Sciatic nerve (tissue), 2 donors: ENCODE data around the gene TNFRSF17. TPM values are rescaled to one million over a fixed set of nuclear protein-coding genes. Genes with fewer than 3 reads are reported as not detected.
"Not testable (repeated sequence)": the region's sequence is repeated elsewhere in the genome, so short reads cannot be mapped to it uniquely, and the experiment has no call there.

Source experiments
- ATAC-seq: fragments of 200-7000 bp; cut with Tn5 transposase; one replicate; pipeline ENCODE4 v1.9.1; 2020; ENCODE audit warnings: mild to moderate bottlenecking, moderate library complexity
- DNase-seq: peaks from one replicate; pipeline ENCODE4 v3.0.0-alpha.2; 2020; ENCODE audit warnings: low spot score
- intact Hi-C: fragments of 100-400 bp; cut with DNase I; formaldehyde crosslinking; loops from one replicate; pipeline ENCODE4 v1.14.2; 2022
- total RNA-seq: library from RNA; stranded (reverse); fragmentation: NEBNext Ultra II Directional; extraction: Animal tissue kit (Norgen Biotek cat#: 25700); gene quantifications from one replicate; pipeline ENCODE4 v1.2.1, GENCODE V29; 2021
- donor health status: DM: no; HTN: no; CAD: no.
- donor health status: DM: no; HTN: no; CAD: no.

The TNFRSF17 gene
- total RNA-seq, 1 donor from 2014 or later = not detected

DNA sequence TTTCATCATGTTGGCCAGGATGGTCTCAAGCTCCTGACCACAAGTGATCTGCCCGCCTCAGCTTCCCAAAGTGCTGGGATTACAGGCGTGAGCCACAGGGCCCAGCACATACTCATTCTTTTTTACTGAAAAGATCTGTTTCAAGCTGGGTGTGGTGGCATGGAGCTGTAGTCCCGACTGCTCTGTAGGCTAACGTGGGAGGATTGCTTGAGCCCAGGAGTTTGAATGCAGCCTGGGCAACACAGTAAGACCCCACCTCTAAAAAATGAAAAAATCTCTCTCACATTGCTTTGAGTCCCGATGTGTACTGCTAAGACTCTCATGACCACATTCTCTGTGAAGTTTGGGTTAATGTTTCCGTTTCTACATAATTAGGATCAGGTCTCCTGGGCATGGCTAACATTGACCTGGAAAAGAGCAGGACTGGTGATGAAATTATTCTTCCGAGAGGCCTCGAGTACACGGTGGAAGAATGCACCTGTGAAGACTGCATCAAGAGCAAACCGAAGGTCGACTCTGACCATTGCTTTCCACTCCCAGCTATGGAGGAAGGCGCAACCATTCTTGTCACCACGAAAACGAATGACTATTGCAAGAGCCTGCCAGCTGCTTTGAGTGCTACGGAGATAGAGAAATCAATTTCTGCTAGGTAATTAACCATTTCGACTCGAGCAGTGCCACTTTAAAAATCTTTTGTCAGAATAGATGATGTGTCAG lies 2.3 kb downstream of the TNFRSF17 start:
- DNase-seq (no peak), ATAC-seq (no peak)
- intact Hi-C loops = no loop called here

DNA sequence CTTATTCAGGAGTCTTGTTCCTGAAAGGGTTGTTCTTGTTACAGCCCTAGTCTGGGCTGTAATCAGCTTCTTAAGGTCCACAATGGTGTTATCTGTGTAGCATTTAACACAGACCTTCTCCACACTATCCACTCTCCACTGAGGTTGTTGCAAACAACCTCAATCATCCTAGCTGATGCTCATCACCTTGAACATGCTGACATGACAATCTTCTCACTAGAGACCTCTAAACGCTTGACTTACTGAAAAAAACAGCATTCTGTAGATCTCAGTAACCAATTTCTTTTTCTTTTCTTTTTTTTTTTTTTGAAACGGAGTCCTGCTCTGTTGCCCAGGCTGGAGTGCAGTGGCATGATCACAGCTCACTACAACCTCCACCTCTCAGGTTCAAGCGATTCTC lies 3.6 kb downstream of the TNFRSF17 start:
- DNase-seq (no peak), ATAC-seq (no peak)
- intact Hi-C loops = no loop called here

DNA sequence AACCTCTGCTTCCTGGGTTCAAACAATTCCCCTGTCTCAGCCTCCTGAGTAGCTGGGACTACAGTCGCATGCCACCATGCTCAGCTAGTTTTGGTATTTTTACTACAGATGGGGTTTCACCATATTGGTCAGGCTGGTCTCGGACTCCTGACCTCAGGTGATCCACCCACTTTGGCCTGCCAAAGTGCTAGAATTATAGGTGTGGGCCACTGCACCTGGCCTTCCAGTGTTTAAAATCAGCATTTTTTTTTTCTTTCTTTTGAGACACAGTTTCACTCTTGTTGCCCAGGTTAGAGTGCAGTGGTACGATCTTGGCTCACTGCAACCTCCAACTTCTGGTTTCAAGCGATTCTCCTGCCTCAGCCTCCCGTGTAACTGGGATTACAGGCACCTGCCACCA lies 5.3 kb downstream of the TNFRSF17 start:
- not testable (repeated sequence) for DNase-seq, ATAC-seq
- intact Hi-C loops = loop anchor here (10.0 kb wide), 1 partner anchor 95 kb away; no protein-coding TSS in a partner anchor

DNA sequence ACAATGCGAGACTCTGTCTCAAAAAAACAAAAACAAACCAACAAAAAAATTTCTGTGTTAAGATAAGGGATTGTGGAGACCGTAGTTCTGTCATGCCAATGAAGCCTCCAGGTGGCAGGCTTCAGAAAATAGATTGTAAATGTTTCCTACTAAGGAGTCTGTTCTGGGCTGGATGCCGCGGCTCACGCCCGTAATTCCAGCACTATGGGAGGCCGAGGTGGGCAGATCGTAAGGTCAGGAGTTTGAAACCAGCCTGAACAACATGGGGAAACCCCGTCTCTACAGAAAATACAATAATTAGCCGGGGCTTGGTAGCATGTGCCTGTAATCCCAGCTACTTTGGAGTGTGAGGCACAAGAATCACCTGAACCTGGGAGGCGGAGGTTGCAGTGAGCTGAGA lies 7.1 kb downstream of the TNFRSF17 start:
- DNase-seq = no peak
- ATAC-seq = no peak
- intact Hi-C loops = loop anchor here (10.0 kb wide), 1 partner anchor 93 kb away; no protein-coding TSS in a partner anchor

DNA sequence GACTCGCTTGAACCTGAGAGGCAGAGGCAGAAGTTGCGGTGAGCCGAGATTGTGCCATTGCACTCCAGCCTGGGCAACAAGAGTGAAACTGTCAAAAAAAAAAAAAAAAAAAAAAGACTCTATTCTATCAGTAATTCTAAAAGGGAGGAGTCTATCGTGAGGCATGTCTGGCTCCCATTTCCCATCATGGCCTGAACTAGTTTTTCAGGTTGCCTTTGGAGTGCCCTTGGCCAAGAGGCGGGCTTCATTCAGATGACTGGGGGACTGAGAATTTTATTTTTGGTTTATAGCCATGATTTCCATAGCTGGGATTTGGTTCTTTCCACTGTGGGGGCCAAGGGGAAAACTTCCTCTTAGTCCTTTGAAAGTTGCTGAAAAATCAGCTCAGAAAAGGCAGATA lies 8.1 kb downstream of the TNFRSF17 start:
- intact Hi-C loops = loop anchor here (10.0 kb wide), 1 partner anchor 92 kb away; no protein-coding TSS in a partner anchor
- ATAC-seq (no peak), DNase-seq (no peak)

DNA sequence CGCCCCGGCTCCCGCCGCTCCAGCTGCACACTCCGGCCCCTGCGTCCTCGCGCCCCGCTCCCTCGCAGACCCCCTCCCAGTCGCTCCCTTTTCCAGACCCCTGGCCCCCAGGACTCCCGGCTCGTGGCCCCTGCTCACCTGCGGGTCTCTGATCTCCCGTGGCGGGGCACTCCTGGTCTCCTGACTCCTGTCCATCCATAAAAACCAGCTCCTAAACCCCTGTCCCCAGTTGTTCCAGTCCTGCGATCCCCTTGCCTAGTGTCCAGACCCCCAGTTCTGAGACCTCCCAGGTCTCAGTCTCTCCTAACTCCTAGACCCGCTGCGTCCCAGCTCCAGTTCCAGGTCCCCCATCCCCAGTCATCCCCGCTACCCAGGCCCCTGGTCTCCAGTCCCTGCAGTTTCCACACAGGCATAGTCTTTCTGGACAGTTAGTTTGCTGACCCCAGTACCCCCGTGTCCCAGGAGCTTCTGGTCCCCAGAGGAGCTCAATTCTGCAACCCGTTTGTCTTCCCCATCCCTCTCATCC lies 11.9 kb downstream of the TNFRSF17 start:
- DNase-seq (no peak), ATAC-seq (peak; percentile 22)
- intact Hi-C loops = loop anchor here (10.0 kb wide), 1 partner anchor 88 kb away; no protein-coding TSS in a partner anchor

DNA sequence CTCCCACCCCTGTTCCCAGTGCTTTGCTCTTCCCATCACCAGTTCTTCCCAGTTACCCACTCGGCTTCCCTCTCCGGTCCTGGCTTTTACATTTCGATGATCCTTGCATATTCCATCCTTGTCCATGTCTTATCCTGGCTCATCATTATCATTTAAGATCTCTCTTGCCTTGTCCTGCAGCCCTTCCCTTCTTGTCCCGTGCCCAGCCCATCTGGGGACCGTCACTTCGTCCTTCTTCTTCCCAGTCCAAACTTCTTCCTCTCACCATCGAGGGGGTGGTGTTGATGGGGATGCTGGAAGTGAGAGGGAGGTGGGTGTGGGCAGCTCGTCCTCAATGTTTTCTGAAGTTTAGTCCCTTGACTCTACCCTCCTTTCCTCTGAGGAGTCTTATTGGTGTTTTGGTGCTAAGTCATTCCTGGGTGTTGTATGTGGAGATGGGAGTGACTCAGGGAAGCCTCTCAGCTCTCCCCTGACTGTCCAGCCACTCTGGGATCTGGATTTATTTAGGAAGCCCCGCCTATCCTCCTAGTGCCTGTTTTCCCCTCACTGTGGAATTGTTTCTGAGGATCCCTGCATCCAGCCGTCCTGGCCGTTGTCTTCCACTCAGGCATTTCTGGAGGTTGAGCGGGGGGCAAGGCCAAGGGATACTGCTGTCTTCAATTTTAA lies 12.5 kb downstream of the TNFRSF17 start:
- intact Hi-C loops = loop anchor here (10.0 kb wide), 1 partner anchor 87 kb away; no protein-coding TSS in a partner anchor
- ATAC-seq = peak; percentile 69
- no peak for DNase-seq

DNA sequence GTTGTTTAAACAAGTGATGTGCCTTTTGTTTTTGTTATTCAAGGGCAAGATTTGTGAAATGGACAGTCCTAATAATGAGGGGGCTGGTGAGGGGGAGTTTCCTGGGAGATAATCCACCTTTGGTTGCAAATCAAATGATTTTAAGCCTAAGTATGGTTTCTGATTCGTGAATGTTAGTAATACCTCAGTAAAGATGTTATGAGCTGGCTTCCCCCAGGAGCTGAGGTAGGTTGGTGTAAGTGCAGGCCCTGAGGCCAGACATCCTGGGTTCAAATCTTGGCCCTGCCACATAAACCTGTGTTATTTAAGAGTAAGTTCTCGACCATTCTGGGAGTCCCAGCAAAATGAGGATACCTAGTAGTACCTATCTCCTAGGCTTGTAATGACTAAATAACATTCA lies 13.1 kb downstream of the TNFRSF17 start:
- intact Hi-C loops = loop anchor here (10.0 kb wide), 1 partner anchor 87 kb away; no protein-coding TSS in a partner anchor
- DNase-seq = no peak
- ATAC-seq = no peak

DNA sequence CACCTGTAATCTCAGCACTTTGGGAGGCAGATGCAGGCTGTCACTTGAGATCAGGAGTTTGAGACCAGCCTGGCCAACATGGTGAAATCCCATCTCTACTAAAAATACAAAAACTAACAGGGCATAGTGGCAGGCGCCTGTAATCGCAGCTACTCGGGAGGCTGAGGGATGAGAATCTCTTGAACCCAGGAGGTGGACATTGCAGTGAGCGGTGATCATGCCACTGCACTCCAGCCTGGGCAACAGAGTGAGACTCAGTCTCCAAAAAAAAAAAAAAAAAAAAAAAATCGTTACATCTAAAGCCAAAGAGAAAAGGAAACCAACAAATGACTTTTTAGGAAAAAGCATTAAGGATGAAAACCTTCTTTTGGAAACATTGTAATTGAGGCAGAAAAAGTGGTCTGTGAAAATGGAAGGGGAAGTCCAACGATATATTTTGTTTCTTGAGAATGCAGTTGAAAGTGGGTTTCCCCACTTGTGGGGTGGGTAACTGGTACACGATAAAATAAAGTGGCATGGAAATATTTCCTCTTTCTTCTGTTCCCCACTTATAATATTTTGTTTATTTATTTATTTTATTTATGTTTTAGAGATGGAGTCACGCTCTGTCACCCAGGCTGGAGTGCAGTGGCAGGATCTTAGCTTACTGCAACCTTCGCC lies 14.1 kb downstream of the TNFRSF17 start:
- no peak for ATAC-seq
- no peak for DNase-seq
- intact Hi-C loops = loop anchor here (10.0 kb wide), 1 partner anchor 86 kb away; no protein-coding TSS in a partner anchor

DNA sequence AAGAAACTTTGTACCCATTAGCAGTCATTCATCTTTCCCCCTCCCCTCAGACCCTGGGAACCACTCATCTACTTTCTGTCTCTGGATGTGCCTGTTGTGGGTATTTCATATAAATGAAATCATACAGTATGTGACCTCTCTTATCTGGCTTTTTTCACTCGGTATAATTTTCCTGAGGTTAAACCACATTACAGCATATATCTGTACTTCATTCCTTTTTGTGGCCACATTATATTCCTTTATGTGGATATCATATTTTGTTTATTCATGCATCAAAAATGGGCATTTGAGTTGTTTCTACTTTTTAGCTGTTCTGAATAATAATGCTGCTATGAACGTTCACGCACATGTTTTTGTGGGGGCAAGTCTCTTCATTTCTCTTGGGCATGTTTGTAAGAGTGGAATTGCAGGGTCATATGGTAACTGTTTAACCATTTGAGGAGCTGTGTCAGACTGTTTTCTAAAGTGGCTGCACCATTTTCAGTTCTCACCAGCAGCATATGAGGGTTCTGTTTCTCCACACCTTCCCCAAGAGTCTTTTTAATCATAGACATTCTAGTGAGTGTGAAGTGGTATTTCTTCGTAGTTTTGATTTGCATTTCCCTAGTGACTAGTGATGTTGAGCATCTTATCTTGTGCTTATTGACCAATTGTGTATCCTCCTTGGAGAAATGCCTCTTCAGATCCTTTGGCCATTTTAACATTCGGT lies 15.3 kb downstream of the TNFRSF17 start:
- DNase-seq (no peak), ATAC-seq (no peak)
- intact Hi-C loops = no loop called here

DNA sequence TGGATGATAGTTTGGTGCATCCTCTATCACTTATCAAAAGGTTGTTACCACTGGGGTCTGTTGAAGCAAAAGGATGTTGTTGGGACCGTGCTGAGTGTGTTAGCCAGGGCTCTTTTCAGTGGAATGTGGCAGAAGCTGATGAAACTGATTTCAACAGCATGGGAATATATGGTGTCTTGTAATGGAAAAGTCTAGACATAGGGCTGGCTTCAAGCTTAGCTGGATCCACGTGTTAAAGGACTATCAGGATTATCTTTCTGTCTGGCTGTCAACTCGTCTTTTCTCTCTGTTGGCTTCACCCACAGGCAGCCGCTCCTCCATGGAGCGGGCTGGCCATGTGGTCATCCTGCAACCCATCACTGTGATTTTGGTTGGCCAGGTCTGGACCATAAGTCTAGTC lies 20.2 kb downstream of the TNFRSF17 start:
- DNase-seq (no peak), ATAC-seq (no peak)
- intact Hi-C loops = no loop called here

DNA sequence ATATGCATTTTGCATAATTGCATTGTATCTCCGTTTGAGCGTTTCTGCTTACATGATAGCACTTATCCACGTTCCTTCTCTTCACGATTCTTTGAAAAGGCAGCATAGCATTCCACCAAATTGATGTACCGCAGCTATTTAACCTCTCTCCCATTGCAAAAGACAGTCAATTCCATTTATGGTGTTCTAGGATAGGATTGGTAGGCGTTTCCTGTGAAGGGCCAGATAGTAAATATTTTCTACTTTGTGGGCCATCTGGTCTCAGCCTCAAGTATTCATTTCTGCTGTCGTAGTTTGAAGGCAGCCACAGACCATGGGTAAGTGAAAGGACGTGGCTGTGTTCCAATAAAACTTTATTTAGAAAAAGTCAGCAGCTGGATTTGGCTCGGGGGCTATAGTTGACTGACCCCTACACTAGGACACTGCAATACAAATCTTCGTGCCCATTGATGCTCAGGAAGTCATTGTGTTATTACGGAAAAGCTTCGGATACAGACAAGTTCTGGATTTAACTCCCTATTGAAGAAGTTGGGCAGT lies 21.6 kb downstream of the TNFRSF17 start:
- DNase-seq (no peak), ATAC-seq (no peak)
- intact Hi-C loops = no loop called here

DNA sequence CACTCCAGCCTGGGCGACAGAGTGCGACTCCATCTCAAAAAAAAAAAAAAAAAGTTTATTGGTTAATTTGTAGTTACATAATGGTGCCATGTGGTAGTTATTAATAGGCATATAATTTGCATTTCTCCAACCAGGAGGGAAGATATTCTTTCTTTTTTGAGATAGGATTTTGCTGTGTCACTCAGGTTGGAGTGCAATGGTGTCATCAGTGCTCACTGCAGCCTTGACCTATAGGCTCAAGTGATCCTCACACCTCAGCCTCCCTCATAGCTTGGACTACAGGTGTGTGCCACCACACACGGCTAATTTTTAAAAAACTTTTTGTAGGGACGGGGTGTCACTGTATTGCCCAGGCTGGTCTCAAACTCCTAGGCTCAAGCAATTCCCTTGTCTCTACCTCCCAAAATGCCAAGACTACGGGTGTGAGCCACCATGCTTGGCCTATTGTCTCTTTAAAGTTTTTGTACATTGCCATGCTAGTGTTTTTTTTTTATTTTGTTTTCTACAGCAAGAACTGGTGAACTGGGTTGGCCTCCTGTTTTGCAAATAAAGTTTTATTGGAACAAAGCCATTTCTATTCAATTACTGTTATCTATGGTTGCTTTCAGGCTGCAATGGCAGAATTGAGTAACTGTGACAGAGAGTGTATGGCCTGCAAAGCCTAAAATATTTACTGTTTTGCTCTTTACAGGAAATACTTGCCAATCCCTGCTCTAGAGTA lies 23.4 kb downstream of the TNFRSF17 start:
- ATAC-seq = no peak
- no peak for DNase-seq
- intact Hi-C loops = no loop called here

DNA sequence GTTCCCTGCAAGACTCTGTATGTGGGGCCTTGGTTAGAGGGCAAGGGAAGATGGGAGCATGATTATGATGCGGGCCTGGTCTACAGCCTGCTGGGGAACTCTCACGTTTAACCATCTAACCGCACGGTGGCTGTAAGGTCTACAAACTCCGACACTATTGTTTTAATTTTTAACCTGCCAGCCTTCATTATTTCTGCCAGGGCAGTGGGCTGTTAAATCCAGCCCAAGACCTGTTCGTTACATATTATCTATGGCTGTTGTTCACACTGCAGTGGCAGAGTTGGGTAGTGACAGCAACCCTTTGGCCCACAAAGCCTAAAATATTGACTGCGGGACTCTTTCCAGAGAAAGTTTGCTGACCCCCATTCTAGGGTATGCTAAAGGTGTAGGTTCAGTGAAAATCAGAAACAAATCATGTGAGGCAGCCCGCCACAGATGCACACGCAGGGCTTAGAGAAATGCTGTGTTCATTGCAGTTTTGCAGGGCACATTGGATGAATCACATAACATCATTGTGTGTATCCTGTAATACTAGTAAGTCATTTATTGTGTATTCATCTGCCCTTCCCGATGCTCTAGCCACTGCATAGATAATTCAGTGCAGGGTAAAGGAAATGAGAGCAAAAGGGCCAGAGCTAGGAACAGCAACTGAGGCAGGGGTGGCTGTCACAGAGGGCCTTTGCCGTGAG lies 25.8 kb downstream of the TNFRSF17 start:
- no peak for ATAC-seq
- no peak for DNase-seq
- intact Hi-C loops = no loop called here

DNA sequence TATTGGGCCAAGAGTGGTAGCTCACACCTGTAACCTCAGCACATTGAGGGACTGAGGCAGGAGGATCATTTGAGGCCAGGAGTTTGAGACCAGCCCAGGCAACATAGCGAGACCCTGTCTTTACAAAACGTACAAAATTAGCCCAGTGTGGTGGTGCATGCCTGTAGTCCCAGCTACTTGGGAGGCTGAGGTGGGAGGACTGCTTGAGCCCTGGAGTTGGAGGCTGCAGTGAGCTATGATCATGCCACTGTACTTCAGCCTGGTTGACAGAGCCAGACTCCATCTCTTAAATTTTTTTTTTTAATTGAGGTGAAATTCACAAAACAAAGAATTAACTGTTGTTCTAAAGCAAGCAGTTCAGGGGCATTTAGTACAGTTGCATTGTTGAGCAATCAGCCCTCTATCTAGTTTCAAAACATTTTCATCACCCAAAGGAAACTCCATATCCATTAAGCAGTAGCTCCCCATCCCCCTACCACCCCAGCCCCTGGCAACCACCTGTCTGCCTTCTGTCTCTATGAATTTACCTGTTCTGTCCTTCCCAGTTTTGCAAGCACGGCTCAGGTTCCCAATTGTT lies 27.1 kb downstream of the TNFRSF17 start:
- no peak for DNase-seq
- no peak for ATAC-seq
- intact Hi-C loops = no loop called here

DNA sequence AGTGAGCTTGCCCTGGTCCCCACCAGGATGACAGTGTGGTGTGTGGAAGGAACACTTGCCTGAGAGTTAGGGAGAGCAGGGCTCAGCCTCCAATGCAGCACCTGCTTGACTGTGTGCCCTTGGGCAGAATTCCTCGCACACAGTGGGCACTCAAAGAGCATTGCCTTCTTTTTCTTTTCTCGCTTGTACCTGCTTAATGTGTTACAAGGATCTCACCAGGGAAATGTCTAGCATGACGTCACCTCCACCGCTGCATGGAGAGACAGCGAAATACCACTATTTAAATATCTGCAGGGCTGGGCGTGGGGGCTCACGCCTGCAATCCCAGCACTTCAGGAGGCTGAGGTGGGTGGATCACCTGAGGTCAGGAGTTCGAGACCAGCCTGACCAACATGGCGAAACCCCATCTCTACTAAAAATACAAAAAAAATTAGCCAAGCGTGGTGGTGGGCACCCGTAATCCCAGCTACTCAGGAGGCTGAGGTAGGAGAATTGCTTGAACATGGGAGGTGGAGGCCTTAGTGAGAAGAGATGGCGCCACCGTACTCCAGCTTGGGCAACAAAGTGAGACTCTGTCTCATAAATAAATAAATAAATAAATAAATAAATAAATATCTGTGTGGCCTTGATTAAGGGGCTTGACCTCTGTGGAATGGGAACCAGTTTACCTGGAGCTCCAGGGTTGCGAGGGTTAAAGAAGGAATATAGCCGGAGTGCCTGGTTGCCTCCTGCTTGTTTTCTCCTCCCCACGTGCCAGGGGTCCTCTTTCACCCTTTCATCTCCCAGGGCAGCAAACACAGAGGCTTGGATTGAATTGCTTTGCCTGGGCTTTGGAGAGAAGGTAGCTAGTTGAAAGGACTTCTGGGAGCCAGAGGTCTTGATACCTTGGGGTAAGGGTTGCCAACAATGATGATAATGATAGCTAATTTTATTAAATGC lies 27.8 kb downstream of the TNFRSF17 start:
- ATAC-seq = no peak
- intact Hi-C loops = no loop called here
- DNase-seq = no peak
